Measurements from ENCODE around the gene ETV7. TPM values are rescaled to one million over a fixed set of nuclear protein-coding genes. Genes with fewer than 3 reads are reported as not detected.

The ETV7 gene
- polyA plus RNA-seq, 1 of the 3 experiments (the other 2 are of a cell fraction), result 0.39 TPM

DNA sequence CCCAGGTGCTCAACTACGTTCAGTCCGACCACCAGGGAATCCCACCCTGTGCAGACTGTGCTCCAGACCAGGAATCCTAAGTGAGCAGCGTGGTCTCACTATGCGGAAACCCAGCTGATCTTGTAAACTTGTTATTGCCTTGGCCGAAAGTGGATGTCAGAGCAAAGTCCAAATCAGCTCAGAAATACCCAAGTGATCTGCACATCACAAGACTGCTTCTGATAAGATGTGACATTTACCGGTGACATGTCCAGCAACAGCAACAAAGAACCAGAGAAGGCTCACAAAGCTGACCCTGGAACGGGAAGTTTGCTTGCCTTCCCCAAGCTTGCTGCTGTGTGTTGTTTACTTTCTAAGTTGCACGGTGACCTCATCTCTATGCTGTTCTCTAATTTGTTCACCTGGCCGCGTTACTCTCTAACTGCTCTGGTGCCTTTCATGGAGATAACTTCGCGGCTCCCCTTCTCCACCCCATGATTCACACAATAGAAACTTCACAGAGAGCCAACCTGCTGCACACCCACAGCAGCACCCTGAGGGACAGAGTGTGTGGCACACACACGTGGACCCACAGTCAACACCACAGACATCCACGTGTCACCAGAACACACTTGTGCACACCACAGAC lies 52.5 kb downstream of the ETV7 start:
- Histone ChIP-seq H4K20me1 (ENCODE audit: insufficient read depth) (no peaks in the 10 kb centered on the region), H3K9me3 (no peaks in the 10 kb centered on the region), H3K4me3 (ENCODE audit: low read depth in 2 of 2, low read length in 1 of 2) (no peak overlapping the region), H3F3A (replicated peaks; ENCODE audit: insufficient read depth) (no peaks in the 10 kb centered on the region), H3K27ac (ENCODE audit: low read depth in 2 of 2, low read length in 1 of 2) (no peak overlapping the region), H3K9me2 (no peaks in the 10 kb centered on the region), H3K79me2 (ENCODE audit: insufficient read depth) (no peaks in the 10 kb centered on the region), H3K4me2 (no peak overlapping the region), H3K36me3 (replicated peaks in 1 of 2; ENCODE audit: control insufficient read depth in 1 of 2, insufficient read depth in 2 of 2, low read length in 1 of 2) (no peaks in the 10 kb centered on the region), H3K9ac (no peak overlapping the region), H3K4me1 (ENCODE audit: control insufficient read depth in 1 of 2, insufficient read depth in 2 of 2, low read depth in 1 of 2, low read length in 1 of 2) (no peaks in the 10 kb centered on the region), H2AFZ (ENCODE audit: low read depth) (no peak overlapping the region), H3K27me3 (ENCODE audit: insufficient read depth) (peaks cover 37% of the 10 kb centered on the region)
- WGBS (ENCODE audit: low lambda C conversion rate), result 68% methylated on average over 14 of the region's 14 CpGs
- no peak for DNase-seq
- TF ChIP-seq, protein P1, sequence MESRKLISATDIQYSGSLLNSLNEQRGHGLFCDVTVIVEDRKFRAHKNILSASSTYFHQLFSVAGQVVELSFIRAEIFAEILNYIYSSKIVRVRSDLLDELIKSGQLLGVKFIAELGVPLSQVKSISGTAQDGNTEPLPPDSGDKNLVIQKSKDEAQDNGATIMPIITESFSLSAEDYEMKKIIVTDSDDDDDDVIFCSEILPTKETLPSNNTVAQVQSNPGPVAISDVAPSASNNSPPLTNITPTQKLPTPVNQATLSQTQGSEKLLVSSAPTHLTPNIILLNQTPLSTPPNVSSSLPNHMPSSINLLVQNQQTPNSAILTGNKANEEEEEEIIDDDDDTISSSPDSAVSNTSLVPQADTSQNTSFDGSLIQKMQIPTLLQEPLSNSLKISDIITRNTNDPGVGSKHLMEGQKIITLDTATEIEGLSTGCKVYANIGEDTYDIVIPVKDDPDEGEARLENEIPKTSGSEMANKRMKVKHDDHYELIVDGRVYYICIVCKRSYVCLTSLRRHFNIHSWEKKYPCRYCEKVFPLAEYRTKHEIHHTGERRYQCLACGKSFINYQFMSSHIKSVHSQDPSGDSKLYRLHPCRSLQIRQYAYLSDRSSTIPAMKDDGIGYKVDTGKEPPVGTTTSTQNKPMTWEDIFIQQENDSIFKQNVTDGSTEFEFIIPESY (IDR thresholded peaks at IDR 0.05; ENCODE audit: borderline replicate concordance, low read depth), result no peak
- TF ChIP-seq, protein P2, sequence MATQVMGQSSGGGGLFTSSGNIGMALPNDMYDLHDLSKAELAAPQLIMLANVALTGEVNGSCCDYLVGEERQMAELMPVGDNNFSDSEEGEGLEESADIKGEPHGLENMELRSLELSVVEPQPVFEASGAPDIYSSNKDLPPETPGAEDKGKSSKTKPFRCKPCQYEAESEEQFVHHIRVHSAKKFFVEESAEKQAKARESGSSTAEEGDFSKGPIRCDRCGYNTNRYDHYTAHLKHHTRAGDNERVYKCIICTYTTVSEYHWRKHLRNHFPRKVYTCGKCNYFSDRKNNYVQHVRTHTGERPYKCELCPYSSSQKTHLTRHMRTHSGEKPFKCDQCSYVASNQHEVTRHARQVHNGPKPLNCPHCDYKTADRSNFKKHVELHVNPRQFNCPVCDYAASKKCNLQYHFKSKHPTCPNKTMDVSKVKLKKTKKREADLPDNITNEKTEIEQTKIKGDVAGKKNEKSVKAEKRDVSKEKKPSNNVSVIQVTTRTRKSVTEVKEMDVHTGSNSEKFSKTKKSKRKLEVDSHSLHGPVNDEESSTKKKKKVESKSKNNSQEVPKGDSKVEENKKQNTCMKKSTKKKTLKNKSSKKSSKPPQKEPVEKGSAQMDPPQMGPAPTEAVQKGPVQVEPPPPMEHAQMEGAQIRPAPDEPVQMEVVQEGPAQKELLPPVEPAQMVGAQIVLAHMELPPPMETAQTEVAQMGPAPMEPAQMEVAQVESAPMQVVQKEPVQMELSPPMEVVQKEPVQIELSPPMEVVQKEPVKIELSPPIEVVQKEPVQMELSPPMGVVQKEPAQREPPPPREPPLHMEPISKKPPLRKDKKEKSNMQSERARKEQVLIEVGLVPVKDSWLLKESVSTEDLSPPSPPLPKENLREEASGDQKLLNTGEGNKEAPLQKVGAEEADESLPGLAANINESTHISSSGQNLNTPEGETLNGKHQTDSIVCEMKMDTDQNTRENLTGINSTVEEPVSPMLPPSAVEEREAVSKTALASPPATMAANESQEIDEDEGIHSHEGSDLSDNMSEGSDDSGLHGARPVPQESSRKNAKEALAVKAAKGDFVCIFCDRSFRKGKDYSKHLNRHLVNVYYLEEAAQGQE (IDR thresholded peaks at IDR 0.05; ENCODE audit: low read depth, low read length), result no peak
- TF ChIP-seq, protein P3, sequence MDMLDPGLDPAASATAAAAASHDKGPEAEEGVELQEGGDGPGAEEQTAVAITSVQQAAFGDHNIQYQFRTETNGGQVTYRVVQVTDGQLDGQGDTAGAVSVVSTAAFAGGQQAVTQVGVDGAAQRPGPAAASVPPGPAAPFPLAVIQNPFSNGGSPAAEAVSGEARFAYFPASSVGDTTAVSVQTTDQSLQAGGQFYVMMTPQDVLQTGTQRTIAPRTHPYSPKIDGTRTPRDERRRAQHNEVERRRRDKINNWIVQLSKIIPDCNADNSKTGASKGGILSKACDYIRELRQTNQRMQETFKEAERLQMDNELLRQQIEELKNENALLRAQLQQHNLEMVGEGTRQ (IDR thresholded peaks at IDR 0.05; ENCODE audit: borderline replicate concordance, low read depth, low read length), result no peak
- TF ChIP-seq TEAD4 (IDR thresholded peaks at IDR 0.05; ENCODE audit: borderline replicate concordance, insufficient read depth) (no peak), FOXJ3 (CRISPR knock-in tag; IDR thresholded peaks at IDR 0.05) (no peak), NFIC (IDR thresholded peaks at IDR 0.05; ENCODE audit: borderline replicate concordance) (no peak), GABPA (IDR thresholded peaks at IDR 0.05; ENCODE audit: low read depth) (no peak), RAD21 (IDR thresholded peaks at IDR 0.05; ENCODE audit: low read length) (no peak), GATA2 (CRISPR knock-in tag; IDR thresholded peaks at IDR 0.05) (no peak), TCF12 (IDR thresholded peaks at IDR 0.05) (no peak), YY1 (IDR thresholded peaks at IDR 0.05; ENCODE audit: low read depth) (no peak), MXI1 (IDR thresholded peaks at IDR 0.05; ENCODE audit: low read depth, low read length) (no peak), NRF1 (IDR thresholded peaks at IDR 0.05; ENCODE audit: low read depth, low read length) (no peak), ELF1 (IDR thresholded peaks at IDR 0.05) (no peak), EP300 (IDR thresholded peaks at IDR 0.05; ENCODE audit: borderline replicate concordance in 1 of 2, low read depth in 1 of 2, low read length in 1 of 2) (no peak), FOSL2 (IDR thresholded peaks at IDR 0.05; ENCODE audit: borderline replicate concordance, low read depth) (no peak)
- TF ChIP-seq, protein P4, sequence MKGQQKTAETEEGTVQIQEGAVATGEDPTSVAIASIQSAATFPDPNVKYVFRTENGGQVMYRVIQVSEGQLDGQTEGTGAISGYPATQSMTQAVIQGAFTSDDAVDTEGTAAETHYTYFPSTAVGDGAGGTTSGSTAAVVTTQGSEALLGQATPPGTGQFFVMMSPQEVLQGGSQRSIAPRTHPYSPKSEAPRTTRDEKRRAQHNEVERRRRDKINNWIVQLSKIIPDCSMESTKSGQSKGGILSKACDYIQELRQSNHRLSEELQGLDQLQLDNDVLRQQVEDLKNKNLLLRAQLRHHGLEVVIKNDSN (IDR thresholded peaks at IDR 0.05; ENCODE audit: borderline replicate concordance, low read depth), result no peak
- ChIA-PET CTCF (interaction anchor here (1.1 to 1.9 kb wide), 4 partner anchors 14 to 33 kb away, joined by 3 to 11 read pairs (median 6); no protein-coding TSS in a partner anchor), POLR2A (no interaction called here)
